GM12801 (cell line): ENCODE results near the gene LAPTM5.

Experiments used
- CTCF ChIP-seq: IDR thresholded peaks from one replicate; pipeline ENCODE4 v1.5.1; 2011; ENCODE audit warnings: control low read depth; ENCODE audit not compliant: insufficient read length; ENCODE audit errors: extremely low read depth

The LAPTM5 gene

GRCh38 chr1:30740251-30741238, 17.0 kb downstream of the LAPTM5 start:
- TF ChIP-seq CTCF = no peak

GRCh38 chr1:30739601-30740000, 18.0 kb downstream of the LAPTM5 start:
- no peak for TF ChIP-seq CTCF

GRCh38 chr1:30738715-30739559, 18.6 kb downstream of the LAPTM5 start:
- no peak for TF ChIP-seq CTCF

GRCh38 chr1:30738040-30738714, 19.4 kb downstream of the LAPTM5 start:
- no peak for TF ChIP-seq CTCF

- TF ChIP-seq CTCF = no peak
Measured at GRCh38 chr1:30737357-30738039, 20.1 kb downstream of the LAPTM5 start.

- TF ChIP-seq CTCF = no peak
Measured at GRCh38 chr1:30735668-30736498, 21.7 kb downstream of the LAPTM5 start.
